ENCODE results near the gene MED29.

MED29 gene

GRCh38 chr19:39390751-39391437, at the start of gene MED29, which contains the start of gene PAF1:
MED29 (plus strand) TSS chr19:39391378; CDS start chr19:39391423, 45 bp downstream.
PAF1 (minus strand) TSS chr19:39391106; CDS start chr19:39390864, 242 bp downstream.
- peak; percentile 25 for TF ChIP-seq CTCF (IDR thresholded peaks at IDR 0.05; ENCODE audit: extremely low read depth, insufficient read depth, missing control alignments)

GRCh38 chr19:39341719-39342604, 49.2 kb upstream of the MED29 start, which contains the start of gene SAMD4B:
SAMD4B (plus strand) TSS chr19:39342421; CDS start chr19:39356894, 14,473 bp downstream.
- TF ChIP-seq CTCF (IDR thresholded peaks at IDR 0.05; ENCODE audit: extremely low read depth, insufficient read depth, missing control alignments), result peak; percentile 78
- in situ Hi-C loops (cut with MboI; ENCODE audit: low pct_unique_long_range_greater_than_20kb, low sequenced_read_pairs, unreplicated experiment), result no loop called here
- peak; percentile 99 for DNase-seq (ENCODE audit: low spot score)

More at GRCh38 chr19:39390751-39391437, at the start of gene MED29, which contains the start of gene PAF1:
- peak; percentile 99 for DNase-seq (ENCODE audit: low spot score)
- in situ Hi-C loops (cut with MboI; ENCODE audit: low pct_unique_long_range_greater_than_20kb, low sequenced_read_pairs, unreplicated experiment), result no loop called here

GRCh38 chr19:39342647-39343305, 48.4 kb upstream of the MED29 start:
- TF ChIP-seq CTCF (IDR thresholded peaks at IDR 0.05; ENCODE audit: extremely low read depth, insufficient read depth, missing control alignments), result no peak
- DNase-seq (ENCODE audit: low spot score), result no peak
- in situ Hi-C loops (cut with MboI; ENCODE audit: low pct_unique_long_range_greater_than_20kb, low sequenced_read_pairs, unreplicated experiment), result no loop called here

- TF ChIP-seq CTCF (IDR thresholded peaks at IDR 0.05; ENCODE audit: extremely low read depth, insufficient read depth, missing control alignments), result no peak
- no peak for DNase-seq (ENCODE audit: low spot score)
- in situ Hi-C loops (cut with MboI; ENCODE audit: low pct_unique_long_range_greater_than_20kb, low sequenced_read_pairs, unreplicated experiment), result no loop called here
These were observed 45.2 kb upstream of the MED29 start for GRCh38 chr19:39345956-39346355.

- in situ Hi-C loops (cut with MboI; ENCODE audit: low pct_unique_long_range_greater_than_20kb, low sequenced_read_pairs, unreplicated experiment), result no loop called here
These were observed 43.6 kb upstream of the MED29 start for GRCh38 chr19:39347332-39348164.

More at GRCh38 chr19:39347332-39348164, 43.6 kb upstream of the MED29 start:
- no peak for TF ChIP-seq CTCF (IDR thresholded peaks at IDR 0.05; ENCODE audit: extremely low read depth, insufficient read depth, missing control alignments)
- no peak for DNase-seq (ENCODE audit: low spot score)

All from GM13977 (cell line).